Mesodermal cell (in vitro differentiated cells): ENCODE measurements around the gene CDH22.

Source experiments
- H3K27ac ChIP-seq: 2 replicates; pipeline ENCODE4 v1.7.0; 2013; ENCODE audit warnings: mild to moderate bottlenecking, low read depth, low read length, moderate library complexity; ENCODE audit not compliant: severe bottlenecking
- H3K36me3 ChIP-seq: 2 replicates; pipeline ENCODE4 v1.7.1; 2013; ENCODE audit warnings: mild to moderate bottlenecking, low read length, moderate library complexity; ENCODE audit not compliant: control insufficient read depth, insufficient read depth
- H3K4me1 ChIP-seq: one replicate; pipeline ENCODE4 v1.7.1; 2013; ENCODE audit warnings: mild to moderate bottlenecking, low read length; ENCODE audit not compliant: insufficient read depth, control insufficient read depth, poor library complexity, severe bottlenecking
- H3K4me3 ChIP-seq: 2 replicates; pipeline ENCODE4 v1.7.0; 2013; ENCODE audit warnings: low read length, control low read depth, mild to moderate bottlenecking; ENCODE audit not compliant: insufficient read depth, poor library complexity, severe bottlenecking; ENCODE audit errors: extremely low read depth
- H3K9me3 ChIP-seq: 2 replicates; pipeline ENCODE4 v1.7.1; 2013; ENCODE audit warnings: mild to moderate bottlenecking, low read length, moderate library complexity; ENCODE audit not compliant: control insufficient read depth
- WGBS, 2 experiments: methylation state at CpG; one replicate each; pipeline ENCODE4 v1.1.5; 2013; ENCODE audit warnings: missing lambda C conversion rate in 2 of 2; ENCODE audit not compliant: insufficient coverage in 2 of 2; 5-methylcytosine and 5-hydroxymethylcytosine counted together

CDH22 gene

DNA sequence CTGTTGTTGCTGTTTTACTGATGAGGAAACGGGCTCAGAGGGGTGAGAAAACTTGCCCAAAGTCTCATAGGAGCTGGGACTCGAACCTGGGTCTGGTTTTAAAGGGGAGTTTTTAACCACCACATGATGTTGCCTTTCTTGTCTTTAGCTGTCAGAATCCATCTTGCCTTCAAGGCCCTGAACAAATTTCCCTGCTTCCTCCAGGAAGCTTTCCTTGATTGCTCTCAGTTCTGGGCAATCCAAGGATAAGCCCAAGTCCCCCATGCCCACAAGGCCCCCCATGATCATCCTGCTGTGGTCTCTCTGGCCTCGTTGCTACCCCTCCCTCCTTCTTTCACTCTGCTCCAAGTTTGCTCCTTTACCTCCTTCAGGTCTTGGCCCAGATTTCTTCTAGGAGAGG is 116.7 kb downstream of the CDH22 start:
- Histone ChIP-seq H3K27ac (no peak overlapping the region), H3K36me3 (no peaks in the 10 kb centered on the region), H3K4me1 (no peaks in the 10 kb centered on the region), H3K4me3 (no peak overlapping the region), H3K9me3 (no peaks in the 10 kb centered on the region)
- 68 to 100% methylated on average over 1 to 2 of the region's 3 CpGs for WGBS, 2 experiments

DNA sequence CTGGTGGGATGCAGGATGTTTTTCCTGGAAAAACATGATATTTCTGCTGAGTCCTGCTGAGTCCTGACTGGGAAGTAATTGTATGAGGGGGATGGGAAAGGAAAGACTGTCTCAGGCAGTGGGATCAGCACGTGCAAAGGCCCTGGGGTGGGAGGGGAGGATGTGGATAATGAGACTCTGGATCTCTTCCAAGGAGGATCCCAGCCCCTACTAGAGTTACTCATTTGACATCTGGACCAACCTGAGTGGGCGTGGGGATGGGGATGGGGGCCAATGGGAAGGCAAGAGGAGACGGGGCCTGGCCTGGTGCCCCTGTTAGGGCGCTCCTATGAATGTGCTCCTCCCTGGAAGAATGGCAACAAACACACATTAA is 117.1 kb downstream of the CDH22 start:
- Histone ChIP-seq H3K4me1 (no peaks in the 10 kb centered on the region), H3K9me3 (no peaks in the 10 kb centered on the region), H3K4me3 (no peak overlapping the region), H3K36me3 (no peaks in the 10 kb centered on the region), H3K27ac (no peak overlapping the region)
- 100% methylated on average over 1 of the region's 4 CpGs; no CpG with 5 or more reads in 1 of the 2 experiments for WGBS, 2 experiments

DNA sequence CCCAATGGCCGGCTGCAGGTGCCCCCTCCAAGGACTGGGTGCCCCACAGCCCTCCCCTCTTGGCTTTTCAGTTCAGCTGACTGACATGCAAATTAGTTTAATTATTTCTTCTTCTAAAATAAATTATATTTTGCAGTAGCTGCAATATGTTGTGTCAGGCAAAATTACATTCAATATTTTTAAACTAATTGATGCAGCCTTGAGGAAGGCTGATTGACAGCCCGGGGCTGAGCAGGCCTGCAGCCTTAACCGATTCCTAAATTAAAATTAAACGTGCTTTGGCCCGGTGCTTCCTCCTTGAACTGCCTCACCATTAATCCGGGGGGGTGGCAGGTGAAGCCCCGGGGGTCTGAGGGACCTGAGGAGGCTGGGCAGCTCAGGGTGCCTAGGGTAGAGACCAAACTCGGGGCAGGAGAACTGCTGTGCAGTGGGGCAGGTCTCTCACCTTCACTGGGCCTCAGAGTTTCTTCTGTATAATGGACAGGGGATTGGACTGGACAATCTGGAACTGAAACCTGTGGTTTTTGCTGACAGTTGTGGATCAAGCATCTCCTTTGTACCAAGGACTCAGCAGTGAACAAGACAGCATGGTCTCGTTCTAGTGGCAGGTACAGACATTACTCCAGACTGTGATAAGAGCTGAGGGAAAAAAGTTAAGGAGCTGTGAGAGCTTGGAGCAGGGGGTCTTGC is 117.7 kb downstream of the CDH22 start:
- Histone ChIP-seq H3K36me3 (no peaks in the 10 kb centered on the region), H3K27ac (no peak overlapping the region), H3K4me1 (no peaks in the 10 kb centered on the region), H3K4me3 (no peak overlapping the region), H3K9me3 (no peaks in the 10 kb centered on the region)
- WGBS, 2 experiments: 92 to 93% methylated on average over 6 to 8 of the region's 9 CpGs

DNA sequence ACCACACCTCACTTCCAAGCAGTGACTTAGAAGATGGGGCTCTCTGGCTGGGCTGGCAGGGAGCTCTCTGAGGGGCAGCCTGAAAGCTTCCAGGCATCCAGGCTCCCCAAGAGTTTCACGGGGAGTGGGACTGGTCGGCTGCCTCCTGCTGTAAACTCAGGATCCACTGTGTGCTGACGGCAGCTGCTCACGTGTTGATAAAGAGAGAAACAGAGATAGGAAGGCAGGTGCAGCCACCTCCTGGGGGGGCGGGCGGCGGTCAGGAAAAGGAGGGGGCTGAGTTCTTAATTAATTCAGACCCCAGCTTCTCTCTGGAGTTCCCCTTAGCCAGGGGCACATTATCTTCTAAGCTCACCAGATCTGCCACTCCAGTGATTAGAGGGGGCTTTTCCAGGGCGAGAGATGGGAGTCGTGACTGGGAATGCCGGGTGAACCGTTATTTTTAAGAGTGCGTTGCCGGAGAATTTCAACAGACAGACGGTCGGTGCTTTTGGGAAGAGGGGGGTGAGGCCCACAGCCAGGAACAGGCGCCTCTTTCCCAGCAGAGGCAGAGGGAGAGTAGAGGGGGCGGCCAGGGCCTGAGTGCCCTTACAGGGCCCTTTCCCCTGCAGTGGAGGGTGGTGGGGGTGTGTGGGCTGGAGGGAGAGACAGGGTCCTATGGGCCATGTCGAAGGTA is 119.3 kb downstream of the CDH22 start:
- WGBS, 2 experiments: 80 to 83% methylated on average over 9 to 12 of the region's 18 CpGs
- H3K27ac ChIP-seq: no peak overlapping the region
- H3K4me3 ChIP-seq: no peak overlapping the region
- H3K4me1 ChIP-seq: no peaks in the 10 kb centered on the region
- H3K36me3 ChIP-seq: no peaks in the 10 kb centered on the region
- H3K9me3 ChIP-seq: no peaks in the 10 kb centered on the region

DNA sequence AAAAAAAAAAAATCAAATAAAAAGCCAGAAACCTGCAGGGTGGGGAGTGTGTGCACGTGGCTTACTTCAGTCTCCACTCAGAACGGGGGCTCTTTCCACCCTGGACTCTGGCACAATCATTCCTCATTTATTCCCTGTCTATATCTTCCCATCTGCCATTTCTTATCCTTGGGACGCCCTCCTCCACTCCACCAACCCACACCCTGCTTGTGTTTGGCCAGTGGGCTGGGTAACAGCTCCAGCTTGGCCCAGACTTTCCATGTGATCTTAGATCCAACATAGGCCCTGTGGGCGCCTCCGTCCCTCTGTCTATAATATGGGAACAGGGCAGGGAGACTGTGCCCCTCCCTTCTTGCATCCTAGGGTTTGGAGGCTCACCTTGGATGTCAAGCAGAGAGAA is 122.1 kb downstream of the CDH22 start:
- Histone ChIP-seq H3K4me1 (no peaks in the 10 kb centered on the region), H3K27ac (no peak overlapping the region), H3K9me3 (no peaks in the 10 kb centered on the region), H3K36me3 (no peaks in the 10 kb centered on the region), H3K4me3 (no peak overlapping the region)
- WGBS, 2 experiments: 84 to 86% methylated on average over 4 to 5 of the region's 5 CpGs

DNA sequence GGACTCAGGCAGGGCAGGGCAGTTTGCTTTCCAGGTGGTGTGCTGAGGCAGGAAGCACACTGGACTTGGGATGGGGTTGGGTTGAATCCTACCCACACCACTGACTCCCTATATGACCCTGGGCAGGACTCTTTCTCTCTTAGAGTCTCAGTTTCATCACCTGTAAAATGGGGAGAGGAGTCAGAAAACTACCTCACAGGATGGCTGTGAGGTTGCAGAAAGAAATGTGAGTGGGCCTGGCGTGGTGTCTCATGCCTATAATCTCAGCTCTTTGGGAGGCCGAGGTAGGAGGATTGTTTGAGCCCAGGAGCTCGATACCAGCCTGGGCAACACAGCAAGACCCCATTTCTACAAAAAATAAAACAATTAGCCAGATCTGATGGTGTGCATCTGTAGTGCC is 122.9 kb downstream of the CDH22 start:
- WGBS, 2 experiments: 80 to 100% methylated on average over 1 to 2 of the region's 3 CpGs
- Histone ChIP-seq H3K4me1 (no peaks in the 10 kb centered on the region), H3K9me3 (no peaks in the 10 kb centered on the region), H3K36me3 (no peaks in the 10 kb centered on the region), H3K27ac (no peak overlapping the region), H3K4me3 (no peak overlapping the region)

DNA sequence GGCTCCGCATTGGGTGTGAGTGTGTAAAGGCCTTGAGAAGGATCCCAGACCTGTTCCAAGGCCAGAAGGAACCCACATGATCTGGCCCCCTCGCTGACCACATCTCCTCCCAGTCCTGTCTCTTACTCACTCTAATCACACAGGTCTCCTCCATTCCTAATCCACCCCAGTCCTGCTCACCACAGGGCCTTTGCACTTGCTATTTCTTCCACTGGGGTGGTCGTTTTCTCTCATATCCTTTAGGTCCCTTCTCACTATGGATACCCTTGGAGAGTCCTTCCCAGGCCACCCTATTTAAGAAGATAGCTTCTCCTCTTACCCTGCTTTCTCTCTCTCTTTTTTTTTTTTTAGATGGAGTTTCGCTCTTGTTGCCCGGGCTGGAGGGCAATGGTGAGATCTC is 124.5 kb downstream of the CDH22 start:
- Histone ChIP-seq H3K27ac (no peak overlapping the region), H3K4me1 (no peaks in the 10 kb centered on the region), H3K36me3 (no peaks in the 10 kb centered on the region), H3K9me3 (no peaks in the 10 kb centered on the region), H3K4me3 (no peak overlapping the region)
- 78 to 83% methylated on average over 3 to 4 of the region's 5 CpGs for WGBS, 2 experiments

DNA sequence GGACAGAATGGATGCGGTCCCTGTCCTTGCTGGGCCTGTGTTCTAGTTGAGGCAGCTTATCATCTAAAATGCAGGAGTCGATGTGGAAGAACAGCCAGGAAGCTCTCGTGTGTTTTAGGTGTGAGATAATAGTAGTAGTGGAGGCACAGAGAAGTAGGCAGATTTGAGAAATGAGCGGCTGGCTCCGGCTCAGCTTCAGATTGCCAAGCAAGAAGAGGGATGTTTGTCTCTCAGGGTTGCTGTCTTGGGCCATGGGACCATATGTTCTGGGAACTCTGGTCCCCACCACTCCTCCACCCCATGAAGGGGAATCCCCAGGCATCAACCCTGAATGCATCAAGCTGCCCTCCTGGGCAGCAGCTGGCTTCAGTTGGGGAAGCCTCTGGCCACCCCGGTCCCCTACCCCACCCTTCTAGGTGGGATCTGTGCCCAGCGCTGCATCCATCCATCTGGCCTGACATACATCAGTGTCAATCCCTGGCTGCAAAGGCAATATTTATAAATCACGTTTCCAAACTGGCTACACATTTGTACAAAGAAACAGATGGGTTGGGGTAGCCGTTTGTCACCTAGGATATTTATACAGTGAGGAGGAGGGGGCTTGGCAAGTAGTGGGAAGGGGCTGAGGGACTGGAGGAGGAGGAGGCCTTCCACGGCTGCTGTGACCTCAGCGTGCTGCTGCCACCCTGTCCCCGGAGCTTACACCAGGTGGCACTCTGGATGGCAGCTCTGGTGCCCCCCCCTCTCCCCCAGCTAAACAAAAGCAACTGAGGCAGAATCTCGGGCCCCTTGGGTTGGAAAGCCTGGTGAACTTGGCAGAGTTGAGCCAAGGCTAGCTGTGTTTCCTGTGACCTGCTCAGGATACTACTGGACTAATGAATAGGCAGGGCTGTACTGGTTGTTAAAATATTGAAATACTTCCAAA is 125.8 kb downstream of the CDH22 start:
- 77 to 82% methylated on average over 8 of the region's 13 CpGs for WGBS, 2 experiments
- no peak overlapping the region for H3K4me3 ChIP-seq
- no peaks in the 10 kb centered on the region for H3K4me1 ChIP-seq

DNA sequence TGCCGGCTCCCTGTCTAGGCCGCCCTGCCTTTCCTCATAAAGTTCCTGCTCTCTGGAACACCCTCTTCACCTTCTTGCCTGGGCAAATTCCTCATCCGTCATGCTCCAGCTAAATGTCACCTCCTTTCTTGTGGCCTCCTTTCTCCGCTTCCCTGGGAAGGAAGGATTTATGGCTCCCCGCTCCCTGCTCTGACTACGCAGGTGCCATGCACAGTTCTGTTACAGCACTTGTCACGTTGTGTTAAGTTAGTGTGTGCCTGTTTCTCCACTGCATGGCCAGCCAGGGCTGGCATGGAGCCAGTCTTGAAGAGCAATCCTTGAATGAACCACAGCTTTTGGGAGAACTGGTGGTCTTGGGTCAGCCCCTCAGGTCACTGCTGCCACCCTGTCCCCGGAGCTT is 128.4 kb downstream of the CDH22 start:
- H3K36me3 ChIP-seq: no peaks in the 10 kb centered on the region
- no peak overlapping the region for H3K27ac ChIP-seq
- no peak overlapping the region for H3K4me3 ChIP-seq
- H3K4me1 ChIP-seq: no peaks in the 10 kb centered on the region
- no peaks in the 10 kb centered on the region for H3K9me3 ChIP-seq
- WGBS, 2 experiments: 91 to 92% methylated on average over 3 to 8 of the region's 8 CpGs

More for the DNA sequence above, 125.8 kb downstream of the CDH22 start:
- Histone ChIP-seq H3K9me3 (no peaks in the 10 kb centered on the region), H3K27ac (no peak overlapping the region), H3K36me3 (no peaks in the 10 kb centered on the region)

DNA sequence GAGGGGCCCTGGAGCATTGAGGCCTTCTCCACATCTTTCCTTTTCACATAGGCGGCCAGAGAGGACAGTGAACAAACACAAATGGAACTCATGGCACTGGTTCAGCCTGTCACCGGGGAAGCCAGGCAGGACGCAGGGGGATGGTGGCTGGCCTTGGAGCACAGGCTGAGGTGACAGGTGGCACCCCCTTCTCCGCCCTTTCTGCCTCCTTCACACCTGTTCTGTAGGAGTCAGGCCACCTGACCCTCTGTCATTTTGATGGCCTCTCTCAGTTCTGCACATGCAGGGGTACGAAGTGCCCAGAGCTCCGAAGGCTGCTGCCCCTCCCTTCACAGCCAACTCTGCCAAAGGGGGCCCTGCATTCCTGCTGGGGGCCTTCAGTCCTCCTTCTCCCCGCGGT is 129.4 kb downstream of the CDH22 start:
- Histone ChIP-seq H3K36me3 (no peaks in the 10 kb centered on the region), H3K9me3 (no peaks in the 10 kb centered on the region), H3K4me3 (no peak overlapping the region), H3K27ac (no peak overlapping the region), H3K4me1 (no peaks in the 10 kb centered on the region)
- WGBS, 2 experiments: 82 to 86% methylated on average over 6 to 7 of the region's 8 CpGs
